DND-41 (cell line): Measurements from ENCODE around the gene LTO1.

Source experiments
- CTCF ChIP-seq: IDR thresholded peaks from 2 replicates; pipeline ENCODE4 v1.5.1; 2012; ENCODE audit warnings: borderline replicate concordance, low read length, moderate library complexity, mild to moderate bottlenecking; ENCODE audit not compliant: poor library complexity, severe bottlenecking; ENCODE audit errors: extremely low read depth
- EZH2 ChIP-seq: IDR thresholded peaks from 3 replicates; pipeline ENCODE4 v1.6.1; 2012; ENCODE audit warnings: borderline replicate concordance, low read depth, mild to moderate bottlenecking, moderate library complexity, low read length, inconsistent platforms; ENCODE audit not compliant: severe bottlenecking

- TF ChIP-seq CTCF (no peak), EZH2 (no peak)
Measured at GRCh38 chr11:69617220-69617619, 57.9 kb downstream of the LTO1 start.
